Hematopoietic multipotent progenitor cell treated with erythropoietin and hydrocortisone succinate and interleukin-3 and kit ligand, for 15 days (in vitro differentiated cells): ENCODE measurements around the gene ST3GAL3.
"Not testable (repeated sequence)": the region's sequence is repeated elsewhere in the genome, so short reads cannot be mapped to it uniquely, and the experiment has no call there.

Experiments
- DNase-seq: peaks from one replicate; pipeline ENCODE4 v3.0.0-alpha.2; 2015; ENCODE audit warnings: low spot score

The ST3GAL3 gene

DNA sequence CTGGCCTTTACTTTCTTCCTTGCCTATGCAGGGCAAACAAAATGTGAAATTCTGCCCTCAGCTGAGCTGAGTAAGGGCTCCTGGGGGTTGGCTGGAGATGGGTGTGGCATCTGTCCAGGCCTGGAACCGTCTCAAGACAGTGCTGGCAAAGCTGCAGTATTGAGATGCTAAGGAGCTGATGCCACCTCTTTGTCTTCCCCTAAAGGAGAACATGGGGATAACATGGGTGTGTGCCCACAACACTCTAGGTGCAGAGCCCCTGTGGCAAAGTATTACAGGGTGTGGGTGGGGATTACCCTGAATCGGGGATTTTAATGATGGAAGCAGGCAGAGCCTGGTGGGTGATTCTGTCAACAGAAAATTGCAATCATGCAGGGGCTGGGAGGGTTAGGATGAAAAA lies 2.5 kb upstream of the ST3GAL3 start:
- peak; percentile 26 for DNase-seq

DNA sequence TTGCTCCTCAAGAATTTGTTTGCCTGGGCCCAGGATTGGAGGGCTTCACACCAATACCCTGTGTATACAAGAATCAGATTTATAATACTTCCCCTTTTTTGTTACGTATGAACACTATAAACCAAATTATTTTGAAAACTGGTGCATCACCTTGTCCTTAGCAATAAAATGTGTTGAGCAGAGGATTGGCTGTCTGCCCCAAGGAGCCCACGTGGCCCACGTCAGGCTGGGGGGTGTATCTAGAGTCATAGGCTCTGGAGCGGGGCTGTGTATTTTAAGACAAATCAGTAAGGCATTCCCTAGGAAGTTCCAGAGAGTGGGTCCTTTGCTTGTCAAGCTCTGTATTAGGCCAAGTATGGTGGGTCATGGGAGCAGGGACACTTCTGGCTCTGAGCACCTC lies 2.0 kb upstream of the ST3GAL3 start:
- DNase-seq, result no peak

DNA sequence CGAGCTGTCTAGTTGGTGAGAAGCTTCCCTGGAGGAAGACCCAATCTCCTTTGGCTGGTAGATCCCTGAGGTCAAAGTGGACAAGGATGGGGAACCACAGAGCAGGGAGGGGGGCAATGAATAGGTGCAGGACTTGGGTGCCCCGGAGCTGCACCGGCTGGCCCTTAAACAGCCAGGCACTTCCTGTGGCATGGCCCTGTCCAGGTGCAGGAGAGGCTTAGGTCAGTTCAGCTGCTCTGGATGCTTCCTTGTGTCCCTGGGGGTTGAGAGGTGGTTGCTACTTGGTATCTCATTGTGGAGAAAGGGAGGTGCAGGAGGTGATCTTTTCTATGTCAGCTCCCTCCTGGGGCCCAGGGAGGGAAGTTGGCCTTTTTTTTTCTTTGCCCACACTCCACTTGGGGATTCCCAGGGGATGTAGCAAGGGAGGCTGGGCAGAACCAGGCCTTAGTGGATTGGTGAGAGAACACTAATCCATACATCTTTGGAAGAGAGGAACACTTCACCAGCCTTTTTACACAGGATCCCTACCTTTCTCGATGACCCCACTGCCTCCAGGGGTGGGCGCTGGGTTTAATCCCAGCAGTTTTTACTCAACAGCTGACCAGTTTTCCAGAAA lies 1.2 kb upstream of the ST3GAL3 start:
- DNase-seq, result no peak

DNA sequence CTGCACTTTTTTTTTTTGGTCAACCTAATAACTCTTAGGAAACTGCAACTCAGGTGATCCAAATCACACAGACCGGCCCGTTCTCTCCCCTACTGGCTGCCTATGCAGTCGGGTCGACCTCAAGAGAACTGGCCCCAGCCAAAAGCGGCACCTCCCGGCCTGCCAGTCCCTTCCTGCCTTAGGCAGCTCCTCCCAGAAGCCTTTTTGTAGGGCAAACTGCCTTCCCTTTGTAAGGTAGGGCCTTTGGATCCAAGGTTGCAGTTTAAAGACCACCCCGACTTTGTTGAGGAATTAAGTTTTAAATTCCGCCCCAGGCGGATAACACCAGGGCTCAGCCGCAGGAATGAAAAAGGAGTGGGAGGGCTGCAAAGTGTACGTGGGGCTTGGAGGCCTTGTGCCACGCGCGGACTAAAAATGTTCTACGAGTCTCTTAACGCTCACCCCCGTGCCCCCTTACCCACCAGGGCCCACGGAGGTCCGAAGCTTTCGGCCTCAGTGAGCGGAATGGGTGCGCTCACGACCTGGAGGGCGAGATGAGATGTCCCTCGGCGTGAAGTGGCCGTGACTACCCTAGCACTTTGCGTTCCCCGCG lies 642 bp upstream of the ST3GAL3 start:
- DNase-seq, result peak; percentile 36

DNA sequence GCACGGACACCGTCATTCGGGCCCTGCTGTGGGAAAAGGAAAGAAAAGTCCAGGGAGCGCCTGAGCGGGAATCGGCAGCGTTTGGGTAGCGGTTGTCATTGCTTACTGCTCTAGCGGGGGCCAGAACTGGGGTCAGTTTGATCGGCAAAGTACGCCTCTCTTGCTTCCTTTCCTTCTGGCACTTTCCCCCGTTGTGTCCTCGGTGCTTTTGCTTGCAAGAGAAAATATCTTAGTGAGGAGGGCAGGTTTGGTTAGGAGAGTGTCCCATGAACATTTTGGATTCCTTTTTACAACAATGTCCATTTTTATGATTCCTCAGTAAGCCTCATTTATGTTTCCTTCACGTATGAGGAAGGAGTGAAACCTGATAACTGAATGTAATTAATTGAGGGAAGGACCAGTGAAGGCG lies 670 bp downstream of the ST3GAL3 start:
- DNase-seq, result no peak

DNA sequence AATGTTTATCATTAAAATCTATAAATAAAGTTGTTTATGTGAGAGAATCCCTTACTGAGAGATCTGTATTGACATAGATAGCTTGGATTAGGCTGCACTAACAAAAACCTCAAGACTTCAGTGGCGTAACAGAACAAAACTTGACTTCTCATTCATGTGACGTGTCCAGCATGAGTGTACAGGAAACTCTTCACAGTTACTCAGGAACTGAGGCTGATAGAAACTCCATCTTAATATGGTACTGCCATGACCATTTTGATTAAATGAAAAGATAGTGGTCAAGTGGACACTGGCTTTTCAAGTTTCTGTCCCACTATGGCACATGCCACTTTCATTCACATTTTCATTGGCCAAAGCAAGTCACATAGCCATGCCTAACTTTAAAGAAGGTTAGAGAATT lies 3.7 kb downstream of the ST3GAL3 start:
- no peak for DNase-seq

DNA sequence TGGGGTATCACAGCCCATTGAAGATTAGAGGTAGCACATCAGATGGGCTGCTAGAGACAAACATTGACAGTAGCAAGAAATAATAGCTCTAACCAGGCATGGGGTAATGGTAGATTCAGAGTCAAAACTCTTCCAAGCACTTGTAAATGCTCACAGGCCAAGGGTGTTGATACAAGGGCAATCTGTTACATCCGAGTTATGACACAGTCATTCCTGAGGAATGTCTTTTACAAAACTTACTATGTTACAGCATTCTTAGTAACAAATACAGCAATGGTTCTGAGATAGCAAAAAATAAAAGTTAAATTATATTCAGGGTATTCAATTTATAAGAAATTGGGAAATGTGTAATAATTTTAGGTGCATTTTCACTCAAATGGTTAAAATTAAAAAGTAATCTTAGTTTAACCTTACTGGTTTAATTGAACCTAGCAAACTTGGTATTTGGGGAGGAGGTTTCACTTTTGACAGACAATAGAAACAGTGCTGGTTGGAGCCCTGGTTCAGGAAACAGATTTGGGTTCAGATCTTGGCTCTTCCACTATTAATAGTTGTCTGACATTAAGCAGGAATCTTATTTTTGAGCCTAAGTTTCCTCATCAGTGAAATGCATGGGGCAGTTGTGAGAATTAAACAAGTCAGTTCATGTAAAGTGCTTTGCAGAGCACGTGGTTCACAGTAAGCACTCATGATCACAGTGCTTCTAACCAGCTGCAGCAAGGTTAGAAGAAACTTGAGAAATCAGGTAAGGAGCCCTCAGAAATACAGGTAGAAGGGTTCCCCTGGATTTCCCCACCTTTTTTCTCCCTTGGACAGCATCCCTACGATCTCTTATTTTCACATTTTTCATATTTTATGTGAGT lies 4.4 kb downstream of the ST3GAL3 start:
- no peak for DNase-seq

DNA sequence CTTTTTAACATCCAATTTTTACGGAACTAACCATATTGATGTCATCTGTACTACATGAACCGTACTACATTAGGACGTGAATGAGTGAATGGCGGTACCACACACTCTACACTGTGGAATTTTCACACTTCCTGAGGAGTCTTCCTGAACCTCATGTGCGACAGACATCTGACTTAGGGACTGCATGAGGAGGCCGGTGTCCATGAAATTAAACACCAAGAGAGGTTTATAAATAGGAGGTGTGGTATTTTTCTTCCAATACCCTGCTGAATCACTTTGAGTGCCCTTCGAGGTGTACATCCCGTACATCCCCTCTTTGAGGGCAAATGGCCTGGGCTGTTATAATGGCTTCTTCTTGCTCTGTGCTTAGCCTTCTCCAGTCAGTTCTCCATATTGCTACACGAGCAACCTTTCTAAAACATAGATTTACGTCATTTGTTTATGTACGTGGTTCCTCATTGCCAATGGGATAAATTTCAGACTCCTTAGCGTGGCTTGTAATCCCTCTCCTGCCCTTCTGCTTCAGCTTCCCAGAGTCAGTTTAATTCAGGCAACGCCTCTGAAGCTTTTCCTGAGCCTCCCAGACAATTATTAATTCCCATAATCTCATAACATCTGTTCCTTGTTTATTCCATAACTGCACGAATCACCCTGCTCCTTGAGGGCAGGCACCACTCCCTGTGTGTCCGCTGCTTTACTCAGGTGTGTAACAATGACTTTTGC lies 9.4 kb downstream of the ST3GAL3 start:
- DNase-seq, result no peak

DNA sequence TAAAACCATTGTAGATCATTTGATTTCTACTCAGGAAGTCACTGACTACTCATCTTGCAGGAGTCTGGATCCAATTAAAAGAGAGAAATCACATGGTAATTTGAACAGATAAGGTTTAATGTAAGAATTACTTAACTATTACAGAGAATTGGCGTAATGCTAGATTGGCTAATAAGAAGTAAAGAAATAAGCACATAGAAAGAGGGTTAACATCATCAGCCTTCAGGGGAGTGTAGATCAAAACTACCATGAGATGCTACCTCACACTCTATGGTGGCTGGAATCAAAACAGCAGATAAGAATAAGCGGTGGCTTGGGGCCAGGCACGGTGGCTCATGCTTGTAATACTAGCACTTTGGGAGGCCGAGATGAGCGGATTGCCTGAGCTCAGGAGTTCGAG lies 11.7 kb downstream of the ST3GAL3 start:
- DNase-seq, result no peak

DNA sequence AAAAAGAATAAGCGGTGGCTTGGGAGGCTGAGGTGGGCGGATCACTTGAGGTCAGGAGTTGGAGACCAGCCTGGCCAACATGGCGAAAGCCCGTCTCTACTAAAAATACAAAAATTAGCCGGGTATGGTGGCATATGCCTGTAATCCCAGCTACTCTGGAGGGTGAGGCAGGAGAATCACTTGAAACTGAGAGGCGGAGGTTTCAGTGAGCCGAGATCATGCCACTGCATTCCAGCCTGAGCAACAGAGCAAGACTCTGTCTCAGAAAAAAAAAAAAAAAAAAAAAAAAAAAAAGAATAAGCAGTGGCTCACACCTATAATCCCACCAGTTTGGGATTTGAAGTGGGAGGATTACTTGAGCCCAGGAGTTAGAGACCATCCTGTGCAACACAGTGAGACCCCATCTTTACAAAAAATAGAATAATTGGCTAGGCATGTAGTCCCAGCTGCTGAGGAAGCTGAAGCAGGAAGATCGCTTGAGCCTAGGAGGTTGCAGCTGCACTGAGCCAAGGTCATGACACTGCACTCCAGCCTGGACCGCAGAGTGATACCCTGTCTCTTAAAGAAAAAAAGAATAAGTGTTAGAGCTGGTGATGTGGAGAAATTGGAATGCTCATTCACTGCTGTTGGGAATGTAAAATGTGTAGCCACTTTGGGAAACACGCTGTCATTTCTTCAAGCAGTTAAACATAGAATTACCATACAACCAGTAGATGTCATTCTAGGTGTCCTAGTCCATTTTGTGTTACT lies 12.5 kb downstream of the ST3GAL3 start:
- DNase-seq, result not testable (repeated sequence)

DNA sequence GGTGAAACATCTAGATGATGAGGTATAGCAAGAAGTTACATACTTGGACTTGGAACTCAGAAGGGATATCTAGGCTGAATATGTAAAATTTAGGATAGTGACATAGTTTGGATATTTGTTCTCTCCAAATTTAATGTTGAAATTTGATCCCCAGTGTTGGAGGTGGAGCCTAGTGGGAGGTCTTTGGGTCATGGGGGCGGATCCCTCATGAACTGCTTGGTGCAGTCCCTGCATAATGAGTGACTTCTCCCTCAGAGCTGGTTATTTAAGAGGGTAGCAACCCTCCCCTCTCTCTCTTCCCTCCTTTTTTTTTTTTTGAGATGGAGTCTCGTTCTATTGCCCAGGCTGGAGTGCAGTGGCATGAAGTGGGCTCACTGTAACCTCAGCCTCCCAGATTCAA lies 15.5 kb downstream of the ST3GAL3 start:
- no peak for DNase-seq

DNA sequence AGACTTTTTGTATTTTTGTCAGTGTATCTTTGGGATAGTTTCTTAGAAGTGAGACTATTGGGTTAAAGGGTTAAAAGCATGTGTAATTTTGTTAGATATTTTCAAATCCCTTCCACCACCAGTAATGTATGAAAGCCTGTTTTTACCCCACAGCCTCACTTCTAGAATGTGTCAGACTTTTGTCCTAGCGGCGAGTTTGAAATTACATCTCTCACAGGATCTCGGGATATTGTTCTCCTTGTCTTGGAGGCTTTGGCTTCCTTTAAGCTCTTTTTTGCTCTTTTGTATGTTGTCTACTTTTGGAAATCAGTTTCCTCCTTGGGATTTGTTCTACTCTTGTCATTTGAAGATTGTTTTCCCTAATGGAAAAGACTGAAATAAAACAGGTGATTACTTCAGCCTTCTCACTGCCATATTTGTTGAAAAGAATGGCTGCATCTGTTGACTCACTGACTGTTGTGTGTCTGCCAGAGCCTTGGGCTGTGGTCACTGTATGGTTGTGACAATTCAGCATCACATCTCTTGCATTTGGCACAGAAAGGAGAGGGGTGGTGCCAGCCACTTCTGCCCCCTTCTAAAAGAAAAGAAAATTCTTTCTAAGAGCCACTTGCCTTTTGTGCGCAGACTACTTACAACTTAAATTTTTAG lies 22.6 kb downstream of the ST3GAL3 start:
- peak; percentile 37 for DNase-seq

DNA sequence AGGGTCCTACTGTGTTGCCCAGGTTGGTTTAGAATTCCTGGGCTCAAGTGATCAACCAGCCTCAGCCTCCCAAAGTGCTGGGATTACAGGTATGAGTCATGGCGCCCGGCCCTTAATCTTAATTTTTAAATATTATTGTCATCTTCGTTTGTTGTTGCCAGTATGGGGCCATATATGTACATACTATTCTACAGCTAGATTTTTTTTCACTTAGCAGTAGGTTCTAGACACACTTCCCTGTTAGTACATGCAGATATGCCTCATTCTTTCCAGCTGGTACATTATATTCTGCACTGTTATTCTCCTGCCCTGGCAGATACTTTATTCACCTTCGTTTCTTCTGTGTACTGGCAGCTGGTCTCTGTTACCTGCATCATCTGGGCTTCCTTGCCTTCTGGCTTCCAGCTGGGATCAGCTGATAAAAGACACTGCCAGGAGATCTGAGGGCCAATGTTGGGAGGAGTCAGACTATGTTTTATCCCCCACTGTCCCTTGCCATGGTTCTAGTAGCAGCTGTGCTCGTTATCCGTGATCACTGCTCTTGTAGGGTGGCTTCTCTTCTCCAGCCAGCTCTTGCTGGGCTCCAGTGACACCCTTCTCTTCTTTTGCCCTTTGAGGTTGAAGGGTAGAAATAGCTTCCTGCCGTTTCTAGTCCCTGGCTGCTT lies 24.7 kb downstream of the ST3GAL3 start:
- DNase-seq, result peak; percentile 88

DNA sequence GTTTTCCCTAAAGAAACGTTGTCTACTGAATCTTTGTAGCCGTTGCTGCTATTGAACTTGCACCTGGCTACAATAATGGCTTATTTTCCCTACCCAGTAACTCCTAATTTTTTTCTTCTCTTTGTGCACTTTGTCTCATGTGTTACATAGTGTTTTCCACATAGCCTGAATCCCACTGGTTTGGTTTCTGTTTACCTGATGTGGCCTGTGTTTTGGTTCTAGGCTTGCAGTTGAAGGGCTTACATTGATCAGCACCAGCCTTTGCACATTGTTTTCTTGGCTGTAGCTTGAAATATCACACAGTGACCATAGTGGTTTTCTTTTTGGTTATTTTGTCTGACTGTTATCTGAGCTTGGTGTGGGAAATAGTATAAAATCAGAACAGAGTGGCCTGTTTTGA lies 29.5 kb downstream of the ST3GAL3 start:
- DNase-seq, result no peak

DNA sequence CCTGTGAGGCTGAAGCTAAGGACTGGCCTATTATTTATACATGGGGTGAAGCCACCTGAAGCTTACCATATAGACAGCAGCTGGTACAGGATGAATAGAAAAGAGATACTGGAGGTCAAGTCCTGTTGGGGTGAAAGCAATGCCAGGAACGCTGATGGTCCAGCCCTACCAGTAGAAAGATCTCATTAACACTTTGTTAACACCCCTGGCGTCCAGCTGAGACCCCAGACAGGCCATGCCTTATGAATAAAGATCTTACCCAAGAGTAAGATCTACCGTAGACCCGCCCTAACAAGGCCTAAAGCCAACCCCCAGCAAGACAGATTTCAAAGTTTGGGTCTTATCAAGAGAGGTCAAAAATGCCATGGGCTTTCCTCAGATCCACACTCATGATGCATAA lies 34.7 kb downstream of the ST3GAL3 start:
- no peak for DNase-seq

DNA sequence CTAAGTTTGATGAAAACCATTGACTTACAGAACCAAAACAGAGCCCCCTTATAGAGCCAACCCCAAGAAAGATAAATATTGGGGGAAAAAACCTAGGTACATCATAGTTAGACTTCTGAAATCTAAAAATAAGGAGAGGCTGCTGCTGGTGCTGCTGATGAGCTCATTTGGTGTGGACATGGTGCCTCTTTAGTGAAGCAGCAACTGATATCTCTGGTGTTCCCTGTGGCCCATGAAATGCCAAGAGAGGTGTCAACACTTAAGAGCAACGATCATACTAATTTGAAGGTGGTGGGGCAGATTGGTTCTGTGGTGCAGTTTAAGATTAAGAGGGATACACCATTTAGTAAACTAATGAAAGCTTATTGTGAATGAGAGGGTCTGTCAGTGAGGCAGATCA lies 35.9 kb downstream of the ST3GAL3 start:
- DNase-seq, result no peak

DNA sequence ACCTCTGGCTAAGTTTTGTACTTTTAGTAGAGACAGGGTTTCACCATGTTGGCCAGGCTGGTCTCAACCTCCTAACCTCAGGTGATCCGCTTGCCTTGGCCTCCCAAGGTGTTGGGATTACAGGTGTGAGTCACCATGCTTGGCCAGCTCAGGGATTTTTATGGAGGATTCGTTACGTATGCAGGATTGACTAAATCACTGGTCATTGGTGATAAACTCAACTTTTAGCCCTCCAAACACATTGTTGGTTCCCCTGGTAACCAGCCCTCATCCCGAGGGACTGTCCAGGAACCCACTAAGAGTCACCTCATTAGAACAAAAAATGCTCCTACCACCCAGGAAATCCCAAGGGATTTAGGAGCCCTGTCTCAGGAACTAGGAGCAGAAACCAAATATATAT lies 40.4 kb downstream of the ST3GAL3 start:
- DNase-seq, result no peak

DNA sequence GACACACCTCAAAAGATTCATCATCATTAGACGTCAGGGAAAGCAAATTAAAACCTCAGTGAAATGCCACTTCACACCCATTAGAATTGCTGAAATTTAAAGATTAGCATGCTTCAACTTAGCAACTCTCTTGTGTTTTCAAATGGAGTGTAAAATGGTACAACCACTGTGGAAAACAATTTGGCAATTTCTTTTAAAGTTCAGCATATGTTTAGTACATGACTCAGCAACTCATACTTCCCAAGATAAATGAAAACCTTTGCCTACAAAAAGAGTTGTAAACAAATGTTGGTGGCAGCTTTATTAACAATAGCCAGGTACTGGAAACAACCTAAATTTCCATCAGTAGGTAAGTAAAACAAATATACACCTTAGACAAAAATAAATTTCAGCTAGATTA lies 42.7 kb downstream of the ST3GAL3 start:
- no peak for DNase-seq

DNA sequence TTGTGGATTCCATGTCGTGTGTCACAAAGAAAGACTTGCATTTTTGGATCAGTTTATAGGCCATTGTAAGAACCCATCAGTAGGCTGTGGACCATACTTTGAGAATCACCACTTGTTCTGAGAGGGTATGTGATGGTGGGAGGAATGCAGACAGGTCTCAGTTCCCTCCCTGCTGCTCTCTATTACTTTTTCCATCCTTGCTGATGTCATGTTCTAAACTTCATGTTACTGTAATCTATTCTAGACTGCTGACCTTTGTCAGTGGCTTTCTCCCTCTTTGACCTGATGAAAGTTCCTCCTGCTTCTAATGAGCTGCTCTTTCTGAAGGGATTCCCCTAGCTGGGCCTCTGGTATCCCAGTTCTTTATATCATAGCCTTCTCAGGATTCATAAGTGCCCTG lies 46.1 kb downstream of the ST3GAL3 start:
- no peak for DNase-seq

DNA sequence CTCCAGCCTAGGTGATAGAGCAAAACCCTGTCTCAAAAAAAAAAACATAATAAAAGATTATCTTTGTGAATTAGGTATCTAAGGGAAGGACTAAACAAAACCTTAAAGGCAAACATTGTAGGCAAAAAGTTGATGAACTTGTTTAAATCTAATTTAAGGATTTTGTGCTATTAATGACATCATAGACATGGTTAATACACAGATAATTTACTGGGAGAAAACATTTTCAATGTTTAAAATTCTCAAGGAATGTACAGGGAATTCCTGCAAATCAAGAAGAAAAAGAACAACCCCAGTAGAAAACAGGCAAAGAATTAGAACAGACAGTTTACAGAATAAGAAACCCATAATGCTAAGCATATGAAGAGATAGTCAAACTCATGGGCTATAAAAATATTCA lies 47.6 kb downstream of the ST3GAL3 start:
- DNase-seq, result no peak
